GM23338 (cell line): Measurements from ENCODE around the gene CACNA1C.

Experiments
- CREB1 ChIP-seq: fragments of 250-450 bp; sonication (Bioruptor Pico); IDR thresholded peaks from 2 replicates; pipeline ENCODE4 v1.5.0; 2020; ENCODE audit warnings: low read depth, mild to moderate bottlenecking, moderate library complexity
- CTCF ChIP-seq, 2 experiments: fragments of 200-600 bp in 1 of 2; sonication (generic) in 1 of 2; conservative IDR thresholded peaks; 2 replicates each; pipeline versions ENCODE4 v1.5.1 to v1.6.1; 2016 to 2017; ENCODE audit warnings: antibody characterized with exemption in 2 of 2, low read depth in 2 of 2, mild to moderate bottlenecking in 2 of 2, moderate library complexity in 1 of 2
- EZH2 ChIP-seq: fragments of 200-600 bp; sonication (generic); IDR thresholded peaks from one replicate; pipeline ENCODE4 v1.8.0; 2017; ENCODE audit warnings: antibody characterized with exemption, mild to moderate bottlenecking, low read depth; ENCODE audit not compliant: unreplicated experiment
- EZH2phosphoT487 ChIP-seq: fragments of 200-600 bp; sonication (generic); IDR thresholded peaks from one replicate; pipeline ENCODE4 v1.8.1; 2018; ENCODE audit warnings: antibody characterized with exemption; ENCODE audit not compliant: unreplicated experiment
- POLR2AphosphoS5 ChIP-seq: IDR thresholded peaks from 2 replicates; pipeline ENCODE4 v1.6.1; 2016; ENCODE audit warnings: antibody characterized with exemption, low read depth
- REST ChIP-seq: IDR thresholded peaks from one replicate; pipeline ENCODE4 v1.6.1; 2018; ENCODE audit warnings: antibody characterized with exemption; ENCODE audit not compliant: unreplicated experiment
- ZNF114 ChIP-seq: fragments of 250-450 bp; sonication (Bioruptor Pico); IDR thresholded peaks from 2 replicates; pipeline ENCODE4 v1.5.0; 2020; ENCODE audit warnings: mild to moderate bottlenecking, moderate library complexity
- ZNF331 ChIP-seq: fragments of 250-450 bp; sonication (Bioruptor Pico); IDR thresholded peaks from 2 replicates; pipeline ENCODE4 v1.5.0; 2020; ENCODE audit warnings: low read depth, mild to moderate bottlenecking, moderate library complexity

- no peak for TF ChIP-seq CTCF (conservative IDR thresholded peaks at IDR 0.05; ENCODE audit: low read depth in 2 of 2)
- TF ChIP-seq POLR2AphosphoS5 = no peak
- no peak for TF ChIP-seq EZH2
- TF ChIP-seq REST = no peak
- TF ChIP-seq ZNF114 (CRISPR knock-in tag) = no peak
- TF ChIP-seq ZNF331 (CRISPR knock-in tag) = no peak
- no peak for TF ChIP-seq EZH2phosphoT487
- TF ChIP-seq CREB1 (CRISPR knock-in tag) = no peak
Observed at GRCh38 chr12:2344476-2344875, 291.7 kb downstream of the CACNA1C start.
